MG63 (cell line): ENCODE measurements around the gene SOX13. TPM values are rescaled to one million over a fixed set of nuclear protein-coding genes. Genes with fewer than 3 reads are reported as not detected.
A peak's percentile ranks its signal among the peaks of the same experiment; 100 is the strongest.

Experiments used
- DNase-seq: peaks from one replicate; pipeline ENCODE4 v3.0.0-alpha.2; 2020
- H3K27me3 ChIP-seq: fragments of 250-450 bp; sonication (Bioruptor Pico); 2 replicates; pipeline ENCODE4 v1.5.1; 2020; ENCODE audit warnings: mild to moderate bottlenecking, moderate library complexity
- H3K36me3 ChIP-seq: fragments of 250-450 bp; sonication (Bioruptor Pico); 2 replicates; pipeline ENCODE4 v1.5.1; 2020; ENCODE audit warnings: mild to moderate bottlenecking, moderate library complexity
- H3K4me3 ChIP-seq: fragments of 250-450 bp; sonication (Bioruptor Pico); 2 replicates; pipeline ENCODE4 v1.5.1; 2020; ENCODE audit warnings: mild to moderate bottlenecking, moderate library complexity
- H3K9me3 ChIP-seq: fragments of 250-450 bp; sonication (Bioruptor Pico); 2 replicates; pipeline ENCODE4 v1.5.1; 2020; ENCODE audit warnings: mild to moderate bottlenecking, moderate library complexity
- total RNA-seq: library from RNA; depleted of rRNA; stranded (reverse); fragments of >200 nt; shearing (Covaris generic); gene quantifications from 2 replicates; pipeline ENCODE4 v1.2.3, GENCODE V29; 2014; ENCODE audit warnings: low replicate concordance; rRNA removed

SOX13 gene
- total RNA-seq, 1 experiment from 2014 or later, result 0.86 TPM

DNA sequence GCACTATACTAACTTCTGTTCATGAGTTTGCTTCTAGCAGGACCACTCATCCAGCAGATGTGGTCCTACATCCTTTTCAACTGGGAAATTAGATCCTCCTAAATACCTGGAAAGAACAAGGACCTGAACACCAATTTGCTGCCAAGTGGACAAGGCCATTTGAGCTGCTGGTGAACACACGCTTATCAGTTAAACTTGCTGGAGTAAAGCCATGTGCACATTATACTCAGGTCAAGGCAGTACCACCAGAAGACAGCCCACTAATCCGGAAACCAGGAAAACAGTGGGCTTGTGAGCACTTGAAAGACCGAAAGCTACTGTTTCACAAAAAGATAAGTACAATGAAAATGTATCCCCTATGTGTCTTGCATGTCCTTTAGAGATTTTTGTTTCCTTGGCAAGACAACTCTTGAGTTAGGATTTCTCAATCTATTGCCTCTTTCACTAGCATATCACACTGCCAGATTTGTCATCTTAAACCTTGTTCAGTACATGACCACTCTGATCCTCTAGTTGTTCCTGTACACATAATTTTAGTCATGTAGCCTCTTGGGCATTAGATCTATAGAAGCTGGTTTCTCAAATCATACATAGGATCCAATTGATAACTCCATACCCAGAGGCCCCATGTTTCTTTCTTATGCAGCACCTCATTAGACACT is 97.7 kb downstream of the SOX13 start:
- peaks cover 39% of the 10 kb centered on the region for H3K9me3 ChIP-seq
- DNase-seq, result no peak
- no peaks in the 10 kb centered on the region for H3K36me3 ChIP-seq
- H3K4me3 ChIP-seq, result no peak overlapping the region
- no peaks in the 10 kb centered on the region; the same call in 1 of the 2 replicates for H3K27me3 ChIP-seq

DNA sequence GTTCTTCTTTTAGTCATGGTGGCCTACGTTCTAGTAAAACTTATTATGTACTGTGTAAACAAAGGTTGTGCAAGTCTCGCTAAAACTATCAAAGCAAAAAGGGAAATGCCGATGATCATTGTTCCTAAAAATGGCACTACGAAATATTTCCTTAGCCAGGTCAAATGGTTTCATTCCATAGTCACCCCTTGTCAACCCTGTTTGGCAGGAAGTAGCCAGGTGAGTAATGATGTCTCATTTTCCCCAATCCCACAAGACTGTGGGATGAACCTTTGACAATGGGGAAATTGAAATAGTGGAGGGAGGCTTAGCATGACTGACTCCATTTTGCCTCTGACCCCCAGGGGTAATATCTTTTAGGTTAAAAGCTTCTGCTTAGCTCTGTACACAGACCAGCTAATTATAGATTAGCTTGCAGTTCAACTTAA is 98.8 kb downstream of the SOX13 start:
- no peak overlapping the region for H3K4me3 ChIP-seq
- no peaks in the 10 kb centered on the region for H3K36me3 ChIP-seq
- H3K9me3 ChIP-seq, result peaks cover 39% of the 10 kb centered on the region
- peaks cover 6% of the 10 kb centered on the region for H3K27me3 ChIP-seq
- peak; percentile 14 for DNase-seq

DNA sequence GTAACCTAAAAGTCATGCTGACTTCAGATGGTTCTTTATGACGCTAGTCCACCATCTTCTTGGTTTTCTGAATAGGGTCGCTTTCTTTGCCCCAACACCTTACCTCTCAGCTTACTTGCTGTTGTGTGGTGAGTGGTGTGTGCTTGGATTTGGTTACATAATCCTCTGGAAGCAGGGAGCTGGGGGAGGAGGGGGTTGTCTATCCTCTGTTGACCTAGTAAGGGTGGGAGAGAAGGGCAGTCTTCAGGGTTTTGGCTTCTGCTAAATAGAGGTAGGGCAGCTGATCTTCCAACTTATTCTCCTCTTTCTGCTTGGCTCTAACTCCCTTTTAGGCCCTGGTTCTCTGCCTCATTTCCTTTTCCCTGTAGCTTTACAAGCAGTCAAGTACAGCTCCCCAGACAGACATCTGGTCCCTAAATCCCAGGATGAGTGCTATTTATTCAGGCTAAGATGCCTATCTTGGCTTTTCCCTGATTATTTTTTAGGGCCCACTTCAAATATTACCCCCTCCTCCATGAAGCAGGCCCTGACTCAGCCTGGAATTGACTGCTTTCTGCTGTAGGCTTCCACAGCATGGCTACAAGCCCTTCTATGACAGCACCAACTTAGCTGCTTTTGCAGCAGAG is 99.6 kb downstream of the SOX13 start:
- Histone ChIP-seq H3K36me3 (no peaks in the 10 kb centered on the region), H3K4me3 (no peak overlapping the region), H3K9me3 (peaks cover 32% of the 10 kb centered on the region), H3K27me3 (peaks cover 6% of the 10 kb centered on the region)
- DNase-seq, result no peak

DNA sequence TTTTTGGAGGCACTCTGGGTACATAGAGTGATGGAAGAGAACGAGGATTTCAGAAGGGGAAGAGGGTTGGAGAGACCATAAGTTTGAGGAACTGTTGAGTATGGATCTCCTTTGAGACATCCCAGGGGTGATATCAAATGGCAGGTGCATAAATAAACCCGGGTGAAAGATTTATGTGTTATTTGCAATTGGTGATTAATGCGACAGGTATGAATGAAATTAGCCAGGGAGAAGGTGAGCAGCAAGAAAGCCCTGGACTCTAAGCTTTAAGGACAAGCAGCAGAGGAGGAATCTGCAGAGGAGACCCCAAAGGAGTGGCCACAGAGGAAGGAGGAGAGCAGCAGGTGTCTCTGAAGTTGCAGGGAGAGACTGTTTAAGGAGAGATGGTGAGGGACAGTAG is 102.0 kb downstream of the SOX13 start:
- Histone ChIP-seq H3K36me3 (no peaks in the 10 kb centered on the region), H3K4me3 (no peak overlapping the region), H3K9me3 (peaks cover 14% of the 10 kb centered on the region), H3K27me3 (peaks cover 13% of the 10 kb centered on the region)
- DNase-seq, result no peak

DNA sequence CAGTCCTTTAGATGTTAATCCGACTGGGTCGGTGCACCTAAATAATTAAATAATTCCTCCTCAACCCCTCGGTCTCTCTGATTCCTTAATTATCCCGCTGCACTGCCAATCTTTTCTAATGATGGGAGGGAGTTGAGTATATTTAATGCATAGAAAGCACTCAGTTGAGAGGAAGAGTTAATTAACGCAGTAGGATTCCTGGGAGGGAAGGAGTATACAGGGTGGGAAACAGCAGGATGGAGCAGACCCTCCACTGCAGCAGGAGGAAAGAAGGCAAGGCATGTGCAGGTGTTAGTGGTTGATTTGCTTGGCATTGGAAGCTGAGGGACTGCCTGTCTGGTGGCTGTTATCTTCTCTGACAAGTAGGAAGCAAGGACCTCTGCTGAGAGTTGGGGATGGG is 103.1 kb downstream of the SOX13 start:
- DNase-seq, result no peak
- H3K36me3 ChIP-seq, result no peaks in the 10 kb centered on the region
- H3K27me3 ChIP-seq, result peaks cover 13% of the 10 kb centered on the region
- peaks cover 5% of the 10 kb centered on the region for H3K9me3 ChIP-seq
- no peak overlapping the region for H3K4me3 ChIP-seq

DNA sequence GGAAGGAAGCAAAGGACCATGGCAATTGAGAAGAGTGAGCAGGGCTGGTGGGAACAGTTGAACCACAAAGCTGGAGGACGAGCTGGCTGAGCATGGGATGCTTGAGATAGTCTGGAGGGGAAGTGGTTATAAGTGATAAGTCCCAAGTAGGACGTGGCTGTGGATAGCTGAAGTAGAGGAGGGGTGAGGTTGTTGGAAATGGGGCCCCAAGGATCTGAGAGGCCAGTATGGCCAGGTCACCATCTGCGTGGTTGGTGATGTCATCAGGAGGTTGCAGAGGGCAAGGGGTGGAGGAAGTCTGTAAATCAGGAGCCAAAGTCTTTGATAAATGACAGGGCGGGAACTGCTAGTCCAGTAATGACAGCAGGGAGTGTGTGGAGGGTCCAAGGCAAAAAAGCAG is 104.2 kb downstream of the SOX13 start:
- Histone ChIP-seq H3K9me3 (no peaks in the 10 kb centered on the region), H3K4me3 (no peak overlapping the region), H3K36me3 (no peaks in the 10 kb centered on the region), H3K27me3 (peaks cover 13% of the 10 kb centered on the region)
- DNase-seq, result no peak

Other genes starting within 250 kb of the SOX13 start
- 200 and 265 TPM in 2 replicates for gene SNRPE, start 211.5 kb upstream of the SOX13 start, total RNA-seq
- 11.1 and 11.2 TPM in 2 replicates for gene ETNK2, start 78.9 kb downstream of the SOX13 start, total RNA-seq
- gene REN, start 93.2 kb downstream of the SOX13 start, total RNA-seq, result not detected in 2 replicates
- not detected in 2 replicates for gene KISS1, start 123.4 kb downstream of the SOX13 start, total RNA-seq
- gene GOLT1A, start 140.9 kb downstream of the SOX13 start, total RNA-seq, result not detected in 2 replicates